LHCN-M2 (cell line): ENCODE data around the gene OR56A3. TPM values are rescaled to one million over a fixed set of nuclear protein-coding genes. Genes with fewer than 3 reads are reported as not detected.

Experiments
- DNase-seq: peaks from one replicate; pipeline ENCODE4 v3.0.0-alpha.2; 2012; ENCODE audit warnings: low read depth
- total RNA-seq: library from RNA; depleted of rRNA; stranded (reverse); fragments of >200 nt; gene quantifications from 2 replicates; pipeline ENCODE4 v1.2.3, GENCODE V29; 2014; rRNA removed

The OR56A3 gene
- total RNA-seq, 1 experiment from 2014 or later = not detected

- no peak for DNase-seq
Measured at GRCh38 chr11:5968394-5968793, 26.3 kb downstream of the OR56A3 start, which contains the start of gene OR56A5. Gene OR56A5 (minus strand): TSS chr11:5968494. CDS start chr11:5968494, 0 bp downstream.

GRCh38 chr11:5973530-5973929, 31.5 kb downstream of the OR56A3 start:
- no peak for DNase-seq

GRCh38 chr11:5983443-5983842, 41.4 kb downstream of the OR56A3 start:
- no peak for DNase-seq

- no peak for DNase-seq
Measured at GRCh38 chr11:5986885-5987284, 44.8 kb downstream of the OR56A3 start, which contains the start of gene OR52L1. Gene OR52L1 (minus strand): TSS chr11:5986985. CDS start chr11:5986930, 55 bp downstream.

GRCh38 chr11:5989203-5989602, 47.2 kb downstream of the OR56A3 start:
- DNase-seq = no peak

GRCh38 chr11:5992150-5992549, 50.1 kb downstream of the OR56A3 start:
- peak; percentile 1 for DNase-seq

GRCh38 chr11:5992604-5993251, 50.7 kb downstream of the OR56A3 start:
- peak; percentile 9 for DNase-seq

GRCh38 chr11:5994791-5995190, 52.7 kb downstream of the OR56A3 start:
- DNase-seq = no peak

Other genes starting within 250 kb of the OR56A3 start
- not detected in 2 replicates for gene OR56B1, start 205.8 kb upstream of the OR56A3 start, total RNA-seq
- gene OR52N4, start 188.0 kb upstream of the OR56A3 start, total RNA-seq = not detected in 2 replicates
- not detected in 2 replicates for gene OR52N5, start 158.9 kb upstream of the OR56A3 start, total RNA-seq
- gene OR52N1, start 151.0 kb upstream of the OR56A3 start, total RNA-seq = not detected in 2 replicates
- not detected in 2 replicates for gene OR52N2, start 133.3 kb upstream of the OR56A3 start, total RNA-seq
- not detected in 2 replicates for gene OR52E6, start 100.4 kb upstream of the OR56A3 start, total RNA-seq
- gene OR52E8, start 84.6 kb upstream of the OR56A3 start, total RNA-seq = not detected in 2 replicates
- gene OR52E4, start 61.6 kb upstream of the OR56A3 start, total RNA-seq = not detected in 2 replicates
- not detected in 2 replicates for gene OR52E5, start 49.0 kb upstream of the OR56A3 start, total RNA-seq
- gene OR56A5, start 26.2 kb downstream of the OR56A3 start, total RNA-seq = not detected in 2 replicates
- gene OR52L1, start 44.7 kb downstream of the OR56A3 start, total RNA-seq = not detected in 2 replicates
- gene OR56A4, start 64.7 kb downstream of the OR56A3 start, total RNA-seq = not detected in 2 replicates
- gene OR56A1, start 88.5 kb downstream of the OR56A3 start, total RNA-seq = not detected in 2 replicates
- not detected in 2 replicates for gene OR56B4, start 165.4 kb downstream of the OR56A3 start, total RNA-seq
- not detected in 2 replicates for gene OR52B2, start 228.1 kb downstream of the OR56A3 start, total RNA-seq